H9 (cell line): ENCODE results near the gene MYNN. TPM values are rescaled to one million over a fixed set of nuclear protein-coding genes. Genes with fewer than 3 reads are reported as not detected.

Experiments
- DNase-seq: peaks from one replicate; pipeline ENCODE4 v3.0.0-alpha.2; 2017
- H2AFZ ChIP-seq: one replicate; pipeline ENCODE4 v1.6.1; 2013; ENCODE audit warnings: mild to moderate bottlenecking, low read length, control low read depth, moderate library complexity
- H2AK5ac ChIP-seq: 2 replicates; pipeline ENCODE4 v1.6.1; 2013; ENCODE audit warnings: low read length, control low read depth, mixed read lengths; ENCODE audit not compliant: insufficient read length
- H2BK120ac ChIP-seq: one replicate; pipeline ENCODE4 v1.6.1; 2013; ENCODE audit warnings: low read depth, mild to moderate bottlenecking, low read length, control low read depth, inconsistent platforms; ENCODE audit not compliant: poor library complexity, severe bottlenecking
- H2BK12ac ChIP-seq: 2 replicates; pipeline ENCODE4 v1.6.1; 2013; ENCODE audit warnings: low read length, control low read depth, mixed read lengths, low read depth; ENCODE audit not compliant: insufficient read length
- H2BK15ac ChIP-seq: 2 replicates; pipeline ENCODE4 v1.6.1; 2013; ENCODE audit warnings: low read depth, low read length, control low read depth
- H2BK20ac ChIP-seq: one replicate; pipeline ENCODE4 v1.6.1; 2013; ENCODE audit warnings: low read depth, mild to moderate bottlenecking, low read length, control low read depth, inconsistent platforms; ENCODE audit not compliant: poor library complexity, severe bottlenecking
- H2BK5ac ChIP-seq: 2 replicates; pipeline ENCODE4 v1.6.1; 2013; ENCODE audit warnings: low read length, control low read depth, mixed read lengths; ENCODE audit not compliant: insufficient read length
- H3K14ac ChIP-seq: 2 replicates; pipeline ENCODE4 v1.6.1; 2013; ENCODE audit warnings: low read length, control low read depth; ENCODE audit not compliant: insufficient read depth
- H3K18ac ChIP-seq: 2 replicates; pipeline ENCODE4 v1.6.1; 2013; ENCODE audit warnings: low read depth, mild to moderate bottlenecking, mixed read lengths, low read length, control low read depth; ENCODE audit not compliant: insufficient read length
- H3K23ac ChIP-seq: 2 replicates; pipeline ENCODE4 v1.6.1; 2013; ENCODE audit warnings: low read length, control low read depth, mixed read lengths, low read depth; ENCODE audit not compliant: insufficient read length
- H3K23me2 ChIP-seq: 2 replicates; pipeline ENCODE4 v1.6.1; 2013; ENCODE audit warnings: low read depth, mild to moderate bottlenecking, mixed read lengths, low read length, control low read depth; ENCODE audit not compliant: insufficient read length, poor library complexity, severe bottlenecking
- H3K27ac ChIP-seq: 2 replicates; pipeline ENCODE4 v1.5.1; 2013; ENCODE audit warnings: low read length, control low read depth, mixed read lengths, low read depth; ENCODE audit not compliant: insufficient read length
- H3K27me3 ChIP-seq: 2 replicates; pipeline ENCODE4 v1.6.1; 2013; ENCODE audit warnings: low read length, control low read depth, inconsistent platforms; ENCODE audit not compliant: insufficient read depth
- H3K4ac ChIP-seq: 2 replicates; pipeline ENCODE4 v1.6.1; 2013; ENCODE audit warnings: low read depth, mild to moderate bottlenecking, control low read depth, inconsistent platforms, low read length, moderate library complexity
- H3K4me1 ChIP-seq: 2 replicates; pipeline ENCODE4 v1.6.1; 2013; ENCODE audit warnings: low read length, control low read depth, inconsistent platforms; ENCODE audit not compliant: insufficient read depth
- H3K4me2 ChIP-seq: 2 replicates; pipeline ENCODE4 v1.6.1; 2013; ENCODE audit warnings: low read length, control low read depth, mixed read lengths; ENCODE audit not compliant: insufficient read length, insufficient read depth
- H3K56ac ChIP-seq: 2 replicates; pipeline ENCODE4 v1.6.1; 2013; ENCODE audit warnings: low read depth, mild to moderate bottlenecking, mixed read lengths, low read length, control low read depth; ENCODE audit not compliant: insufficient read length
- H3K79me1 ChIP-seq: 2 replicates; pipeline ENCODE4 v1.6.1; 2013; ENCODE audit warnings: low read depth, mild to moderate bottlenecking, moderate library complexity, low read length, control low read depth, inconsistent platforms; ENCODE audit not compliant: insufficient read depth, poor library complexity, severe bottlenecking
- H3K79me2 ChIP-seq: 2 replicates; pipeline ENCODE4 v1.6.1; 2013; ENCODE audit warnings: low read length, control low read depth, inconsistent platforms; ENCODE audit not compliant: insufficient read depth
- H3K9ac ChIP-seq: 2 replicates; pipeline ENCODE4 v1.6.1; 2013; ENCODE audit warnings: low read length, control low read depth, mixed read lengths; ENCODE audit not compliant: insufficient read length; ENCODE audit errors: extremely low read depth
- H3K9me3 ChIP-seq: one replicate; pipeline ENCODE4 v1.6.1; 2013; ENCODE audit warnings: low read depth, low read length, inconsistent platforms; ENCODE audit not compliant: control insufficient read depth
- H3T11ph ChIP-seq: one replicate; pipeline ENCODE4 v1.6.1; 2013; ENCODE audit warnings: mild to moderate bottlenecking, low read length, control low read depth, inconsistent platforms
- H4K20me1 ChIP-seq: one replicate; pipeline ENCODE4 v1.6.1; 2013; ENCODE audit not compliant: control insufficient read depth, insufficient read length, insufficient read depth
- H4K5ac ChIP-seq: 2 replicates; pipeline ENCODE4 v1.6.1; 2013; ENCODE audit warnings: low read depth, mild to moderate bottlenecking, mixed read lengths, low read length, control low read depth; ENCODE audit not compliant: insufficient read length
- H4K8ac ChIP-seq: replicated peaks from 2 replicates; pipeline ENCODE4 v1.6.1; 2013; ENCODE audit warnings: low read length, control low read depth, mixed read lengths, low read depth; ENCODE audit not compliant: insufficient read length
- H4K91ac ChIP-seq: 2 replicates; pipeline ENCODE4 v1.6.1; 2013; ENCODE audit warnings: low read depth, mild to moderate bottlenecking, moderate library complexity, mixed read lengths, low read length, control low read depth; ENCODE audit not compliant: insufficient read length
- H3K27ac Mint-ChIP-seq, 3 experiments: 2 replicates in 2 of 3; 3 replicates in 1 of 3; pipeline ENCODE4 v1.8.0; 2020 to 2021; ENCODE audit warnings: mixed read lengths in 3 of 3, mild to moderate bottlenecking in 1 of 3, moderate library complexity in 1 of 3
- H3K27me3 Mint-ChIP-seq: 2 replicates; pipeline ENCODE4 v1.8.0; 2021; ENCODE audit warnings: low read depth, mild to moderate bottlenecking, moderate library complexity, mixed read lengths
- H3K36me3 Mint-ChIP-seq, 3 experiments: 2 replicates in 2 of 3; 3 replicates in 1 of 3; pipeline ENCODE4 v1.8.0; 2020 to 2021; ENCODE audit warnings: low read depth in 3 of 3, mixed read lengths in 3 of 3; ENCODE audit not compliant: insufficient read depth in 1 of 3
- H3K4me1 Mint-ChIP-seq, 2 experiments: 2 replicates each; pipeline ENCODE4 v1.8.0; 2020; ENCODE audit warnings: mixed read lengths in 2 of 2
- H3K4me3 Mint-ChIP-seq, 2 experiments: 2 replicates in 1 of 2; 3 replicates in 1 of 2; pipeline ENCODE4 v1.8.0; 2020 to 2021; ENCODE audit warnings: mild to moderate bottlenecking in 2 of 2, mixed read lengths in 2 of 2, moderate library complexity in 1 of 2
- H3K9me3 Mint-ChIP-seq, 2 experiments: 2 replicates in 1 of 2; 3 replicates in 1 of 2; pipeline ENCODE4 v1.8.0; 2020; ENCODE audit warnings: mild to moderate bottlenecking in 2 of 2, mixed read lengths in 2 of 2, moderate library complexity in 1 of 2
- WGBS: extraction: QIAGEN DNeasy Blood & Tissue Kit; methylation state at CpG from one replicate; pipeline ENCODE4 v1.1.7; 2013; ENCODE audit warnings: missing lambda C conversion rate, low lambda C conversion rate, mixed read lengths; ENCODE audit not compliant: insufficient read length; ENCODE audit errors: extremely low coverage; 5-methylcytosine and 5-hydroxymethylcytosine counted together
- total RNA-seq: library from RNA; stranded (reverse); gene quantifications from 2 replicates; pipeline ENCODE4 v1.2.1, GENCODE V29; 2021
- TF ChIP-seq, protein P1 (sequence below): fragments of 200-600 bp; sonication (generic); conservative IDR thresholded peaks from 3 replicates; pipeline ENCODE4 v1.8.0; 2021; ENCODE audit warnings: antibody characterized with exemption, mild to moderate bottlenecking

The MYNN gene
- total RNA-seq, 1 experiment from 2014 or later = 15.9 TPM

DNA sequence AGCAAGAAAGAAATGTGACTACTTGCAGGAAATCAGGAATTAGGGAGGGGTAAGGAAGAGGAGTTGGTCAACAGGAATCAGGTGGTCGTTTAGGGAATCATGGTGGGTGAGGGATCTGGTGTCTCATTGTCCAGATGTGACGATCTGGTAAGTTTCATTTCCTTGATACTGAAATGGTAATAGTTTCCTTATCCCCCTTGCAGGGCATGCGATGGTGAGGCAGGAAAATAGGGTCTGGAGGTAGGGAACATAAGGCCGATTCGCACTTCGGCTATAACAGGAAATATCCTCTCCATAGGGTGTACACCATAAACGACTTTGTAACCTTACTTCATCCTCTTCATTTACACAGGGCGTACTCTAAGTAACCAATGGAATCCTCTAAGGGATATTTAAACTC lies 40.1 kb downstream of the MYNN start:
- TF ChIP-seq, protein P1, sequence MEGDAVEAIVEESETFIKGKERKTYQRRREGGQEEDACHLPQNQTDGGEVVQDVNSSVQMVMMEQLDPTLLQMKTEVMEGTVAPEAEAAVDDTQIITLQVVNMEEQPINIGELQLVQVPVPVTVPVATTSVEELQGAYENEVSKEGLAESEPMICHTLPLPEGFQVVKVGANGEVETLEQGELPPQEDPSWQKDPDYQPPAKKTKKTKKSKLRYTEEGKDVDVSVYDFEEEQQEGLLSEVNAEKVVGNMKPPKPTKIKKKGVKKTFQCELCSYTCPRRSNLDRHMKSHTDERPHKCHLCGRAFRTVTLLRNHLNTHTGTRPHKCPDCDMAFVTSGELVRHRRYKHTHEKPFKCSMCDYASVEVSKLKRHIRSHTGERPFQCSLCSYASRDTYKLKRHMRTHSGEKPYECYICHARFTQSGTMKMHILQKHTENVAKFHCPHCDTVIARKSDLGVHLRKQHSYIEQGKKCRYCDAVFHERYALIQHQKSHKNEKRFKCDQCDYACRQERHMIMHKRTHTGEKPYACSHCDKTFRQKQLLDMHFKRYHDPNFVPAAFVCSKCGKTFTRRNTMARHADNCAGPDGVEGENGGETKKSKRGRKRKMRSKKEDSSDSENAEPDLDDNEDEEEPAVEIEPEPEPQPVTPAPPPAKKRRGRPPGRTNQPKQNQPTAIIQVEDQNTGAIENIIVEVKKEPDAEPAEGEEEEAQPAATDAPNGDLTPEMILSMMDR = no peak
- peaks cover 10 to 16% of the 10 kb centered on the region in 2 experiments for H3K9me3 Mint-ChIP-seq
- H3K4me3 Mint-ChIP-seq = peak overlapping the region in 1 of 2 experiments; percentile 74; a peak in 2 of 5 replicates

More for the DNA sequence above, 40.1 kb downstream of the MYNN start:
- H3K23ac ChIP-seq = no peak overlapping the region
- H3K27ac ChIP-seq = no peak overlapping the region
- Mint-ChIP-seq H3K4me1 (peaks cover 25 to 30% of the 10 kb centered on the region in 2 experiments), H3K27me3 (peaks cover 29% of the 10 kb centered on the region), H3K27ac (peak overlapping the region in 1 of 3 experiments; percentile 88; a peak in 1 of 7 replicates), H3K36me3 (peaks cover 2 to 16% (median 7%) of the 10 kb centered on the region in 3 experiments; a peak in 6 of 7 replicates)
- H4K91ac ChIP-seq = no peak overlapping the region
- H2AFZ ChIP-seq = peak overlapping the region; percentile 59
- no peaks in the 10 kb centered on the region for H4K20me1 ChIP-seq
- no peaks in the 10 kb centered on the region for H3K79me1 ChIP-seq
- H3T11ph ChIP-seq = no peak overlapping the region
- H3K4ac ChIP-seq = no peak overlapping the region
- H3K4me2 ChIP-seq = peak overlapping the region; percentile 38
- H2BK15ac ChIP-seq = no peak overlapping the region
- H2BK12ac ChIP-seq = no peak overlapping the region
- no peak overlapping the region for H3K18ac ChIP-seq
- no peak for DNase-seq
- peaks cover 9% of the 10 kb centered on the region for H3K23me2 ChIP-seq
- H2BK5ac ChIP-seq = no peak overlapping the region
- no peaks in the 10 kb centered on the region for H3K4me1 ChIP-seq
- no peak overlapping the region for H4K8ac ChIP-seq
- no peak overlapping the region for H3K14ac ChIP-seq
- no peak overlapping the region for H3K56ac ChIP-seq
- H3K27me3 ChIP-seq = no peaks in the 10 kb centered on the region
- H3K9me3 ChIP-seq = no peaks in the 10 kb centered on the region
- no peak overlapping the region for H4K5ac ChIP-seq
- H2BK20ac ChIP-seq = no peak overlapping the region
- no peak overlapping the region for H2AK5ac ChIP-seq
- H3K9ac ChIP-seq = no peak overlapping the region
- no peak overlapping the region for H2BK120ac ChIP-seq
- WGBS = no CpG with 5 or more reads among the region's 8 CpGs
- no peaks in the 10 kb centered on the region for H3K79me2 ChIP-seq
